Activated CD8-positive, alpha-beta memory T cell treated with anti-CD3 and anti-CD28 coated beads for 24 hours (primary cell): Measurements from ENCODE around the gene C3orf70.

Experiments used
- DNase-seq: peaks from one replicate; pipeline ENCODE4 v3.0.0-alpha.2; 2020

C3orf70 gene

GRCh38 chr3:185082149-185082548 is 70.7 kb downstream of the C3orf70 start:
- no peak for DNase-seq

- no peak for DNase-seq
Observed at GRCh38 chr3:185081521-185081920, 71.3 kb downstream of the C3orf70 start.

DNA sequence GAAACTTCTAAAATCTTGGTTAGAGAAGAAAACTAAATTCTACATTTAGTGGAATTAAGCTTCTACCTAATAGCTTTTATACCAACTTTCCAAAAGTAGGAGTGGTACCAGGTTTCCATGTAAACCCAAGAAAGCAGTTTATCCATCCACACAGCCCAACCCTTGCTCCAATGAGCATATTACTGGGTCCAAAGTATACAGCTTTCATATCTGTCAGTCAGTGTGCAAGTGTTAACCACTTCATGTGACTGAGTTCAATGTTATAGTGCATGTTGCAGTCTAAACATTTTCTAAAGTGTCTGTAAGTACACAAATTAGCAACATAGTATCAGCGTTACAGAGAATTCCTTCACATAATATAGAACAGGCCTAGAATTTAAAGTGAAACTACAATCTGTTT is 73.2 kb downstream of the C3orf70 start:
- DNase-seq, result no peak

- no peak for DNase-seq
Observed at GRCh38 chr3:185076219-185076618, 76.6 kb downstream of the C3orf70 start.

DNA sequence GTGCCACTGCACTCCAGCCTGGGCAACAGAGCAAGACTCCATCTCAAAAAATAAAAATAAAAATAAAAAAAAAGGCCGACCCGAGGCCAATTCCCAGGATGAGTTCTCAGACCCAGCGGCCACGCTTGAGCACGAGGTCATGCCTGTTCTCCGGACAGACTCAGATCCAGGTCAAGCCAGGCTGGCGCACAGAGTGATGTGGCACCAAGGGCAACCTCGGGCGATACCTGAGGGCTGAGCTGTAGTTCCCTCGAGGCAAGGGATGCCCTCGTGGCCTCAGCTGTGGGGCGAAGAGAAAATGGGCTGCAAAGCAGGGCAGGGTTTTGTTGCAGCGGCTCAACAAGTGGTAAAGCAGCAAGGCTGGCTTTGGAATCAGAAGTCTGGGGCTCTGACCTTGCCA is 77.3 kb downstream of the C3orf70 start:
- DNase-seq, result no peak

DNA sequence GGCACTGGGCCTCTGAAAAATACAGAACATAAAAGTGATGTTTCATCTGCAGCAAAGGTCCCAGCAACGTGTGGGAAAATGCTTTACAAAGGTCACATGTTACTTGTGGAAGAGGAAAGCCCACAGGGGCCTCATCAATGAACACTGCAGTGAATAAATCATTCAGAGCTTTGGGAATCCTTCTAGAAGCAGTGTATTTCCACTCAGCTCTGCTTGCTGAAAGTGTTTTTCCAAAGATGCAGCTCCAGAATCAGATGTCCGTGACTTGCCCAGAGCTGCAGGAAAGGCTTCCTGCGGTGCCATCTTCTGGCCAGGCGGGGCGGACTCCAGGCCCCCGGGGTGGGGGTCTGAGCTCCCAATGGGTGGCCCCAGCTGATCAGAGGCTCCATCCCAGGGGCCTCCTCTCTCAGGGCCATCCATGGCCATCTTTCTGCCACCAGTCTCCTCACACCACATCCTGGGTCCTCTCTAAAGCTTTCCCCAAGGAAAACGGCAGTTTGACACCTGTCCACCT is 81.5 kb downstream of the C3orf70 start:
- no peak for DNase-seq

DNA sequence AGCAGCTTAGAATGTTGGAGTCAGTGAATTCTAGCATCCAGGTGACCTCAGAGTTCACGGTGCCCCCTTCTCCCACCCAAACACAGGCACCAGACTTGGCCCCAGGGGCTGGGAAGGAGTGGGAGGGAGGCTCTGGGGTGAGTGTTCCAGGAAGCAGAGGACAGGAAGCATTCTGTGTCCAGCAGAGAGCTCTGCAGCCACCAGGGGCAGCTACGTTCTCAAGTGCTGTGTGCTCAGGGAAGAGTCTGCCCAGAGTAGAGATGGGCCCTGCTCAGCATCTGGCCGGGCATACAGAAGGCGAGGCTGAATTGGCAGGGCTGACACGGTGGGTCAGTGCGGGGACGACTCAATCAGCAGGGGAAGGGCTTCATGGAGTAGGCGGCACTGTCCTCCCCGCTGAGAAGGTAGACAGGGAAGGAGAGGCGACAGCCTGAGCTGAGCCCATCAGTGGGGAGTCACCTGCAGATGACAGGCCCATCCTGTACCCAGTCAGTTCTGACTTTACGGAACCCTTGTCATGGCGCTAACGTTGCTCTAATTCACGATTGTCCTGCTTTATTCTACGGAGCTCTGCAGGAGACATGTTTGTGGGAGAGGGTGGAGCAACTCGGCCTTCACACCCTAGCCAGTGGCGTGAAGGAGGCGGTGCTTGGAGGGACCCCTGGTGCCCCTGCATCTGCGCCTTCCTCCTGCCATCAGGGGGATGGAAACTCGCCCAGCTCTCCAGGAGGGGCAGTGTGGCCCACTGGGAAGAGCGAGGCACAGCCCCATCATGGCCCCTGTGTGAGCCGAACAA is 82.2 kb downstream of the C3orf70 start:
- no peak for DNase-seq

- DNase-seq, result no peak
Observed at GRCh38 chr3:185069037-185070030, 83.5 kb downstream of the C3orf70 start.

- no peak for DNase-seq
Observed at GRCh38 chr3:185067173-185067572, 85.7 kb downstream of the C3orf70 start.

- DNase-seq, result no peak
Observed at GRCh38 chr3:185066251-185066650, 86.6 kb downstream of the C3orf70 start.

DNA sequence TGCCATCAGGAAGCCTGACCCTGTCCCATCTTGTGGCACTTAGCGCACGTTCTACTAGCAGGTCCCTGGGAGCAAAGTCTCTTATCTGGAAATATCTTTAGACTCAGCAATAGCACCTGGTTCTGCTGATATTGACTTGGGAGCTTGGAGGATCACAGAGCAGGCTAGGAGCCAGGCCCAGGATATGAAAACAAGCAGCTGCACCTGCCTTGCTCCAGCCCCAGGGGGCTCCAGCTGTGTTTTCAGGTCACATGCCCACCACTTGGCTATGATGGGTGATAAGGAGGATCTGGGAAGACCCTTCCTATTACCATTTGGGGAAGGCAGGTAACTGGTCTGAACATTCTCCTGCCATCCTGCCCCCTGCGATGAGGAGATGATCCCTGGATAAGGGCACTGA is 87.8 kb downstream of the C3orf70 start:
- DNase-seq, result no peak

DNA sequence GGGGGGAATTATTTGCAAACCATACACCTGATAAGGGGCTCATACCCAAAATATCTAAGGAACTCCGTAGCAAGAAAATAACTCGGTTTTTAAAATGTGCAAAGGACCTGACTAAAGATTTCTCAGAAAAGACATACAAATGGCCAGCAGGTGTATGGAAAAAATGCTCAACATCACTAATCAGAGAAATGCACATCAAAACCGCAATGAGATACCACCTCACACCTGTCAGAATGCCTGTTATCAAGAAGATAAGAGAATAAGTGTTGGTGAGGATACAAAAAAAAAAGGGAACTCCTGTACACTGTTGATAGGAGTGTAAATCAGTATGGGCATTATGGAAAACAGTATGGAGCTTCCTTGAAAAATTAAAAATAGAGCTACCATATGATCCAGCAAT is 89.4 kb downstream of the C3orf70 start:
- no peak for DNase-seq

- DNase-seq, result no peak
Observed at GRCh38 chr3:185062191-185062590, 90.7 kb downstream of the C3orf70 start.

DNA sequence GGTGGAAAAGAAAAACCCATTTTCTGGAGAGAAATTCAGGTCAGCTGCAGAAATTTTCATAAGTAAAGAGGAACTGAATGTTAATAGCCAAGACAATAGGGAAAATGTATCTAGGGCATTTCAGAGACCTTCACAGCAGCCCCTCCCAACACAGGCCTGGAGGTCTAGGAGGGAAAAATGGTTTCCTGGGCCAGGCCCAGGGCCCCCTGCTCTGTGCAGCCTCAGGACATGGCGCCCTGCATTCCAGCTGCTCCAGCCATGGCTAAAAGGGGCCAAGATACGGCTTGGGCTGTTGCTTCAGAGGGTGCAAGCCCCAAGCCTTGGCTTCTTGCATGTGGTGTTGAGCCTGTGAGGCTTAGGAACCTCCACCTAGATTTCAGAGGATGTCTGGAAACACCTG is 92.2 kb downstream of the C3orf70 start:
- DNase-seq, result no peak

DNA sequence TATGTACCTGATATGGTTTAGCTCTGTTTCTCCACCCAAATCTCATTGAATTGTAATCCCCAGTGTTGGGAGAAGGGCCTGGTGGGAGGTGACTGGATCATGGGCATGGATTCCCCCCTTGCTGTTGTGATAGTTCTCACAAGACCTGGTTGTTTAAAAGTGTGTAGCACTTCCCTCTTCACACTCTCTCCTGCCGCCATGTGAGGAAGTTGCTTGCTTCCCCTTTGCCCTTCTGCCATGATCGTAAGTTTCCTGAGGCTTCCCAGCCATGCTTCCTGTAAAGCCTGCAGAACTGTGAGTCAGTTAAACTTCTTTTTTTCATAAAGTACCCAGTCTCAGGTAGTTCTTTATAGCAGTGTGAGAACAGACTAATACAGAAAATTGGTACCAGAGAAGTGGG is 93.1 kb downstream of the C3orf70 start:
- no peak for DNase-seq

DNA sequence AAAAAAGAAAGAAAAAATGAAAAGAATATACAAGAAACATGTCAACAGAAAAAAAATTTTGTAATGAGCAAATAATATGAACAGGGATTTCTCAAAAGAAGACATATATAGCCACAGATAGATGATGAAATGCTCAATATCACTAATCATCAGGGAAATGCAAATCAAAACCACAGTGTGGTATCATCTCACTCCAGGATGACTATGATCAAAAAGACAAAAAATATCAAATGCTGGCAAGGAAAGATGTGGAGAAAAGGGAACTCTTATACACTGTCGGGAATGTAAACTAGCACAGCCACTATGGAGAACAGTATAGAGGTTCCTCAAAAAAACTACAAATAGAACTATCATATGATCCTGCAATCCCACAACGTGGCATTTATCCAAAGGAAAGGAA is 94.1 kb downstream of the C3orf70 start:
- no peak for DNase-seq

- DNase-seq, result no peak
Observed at GRCh38 chr3:185057829-185058228, 95.0 kb downstream of the C3orf70 start.

- DNase-seq, result no peak
Observed at GRCh38 chr3:185056908-185057307, 96.0 kb downstream of the C3orf70 start.

- no peak for DNase-seq
Observed at GRCh38 chr3:185052631-185053030, 100.2 kb downstream of the C3orf70 start.

DNA sequence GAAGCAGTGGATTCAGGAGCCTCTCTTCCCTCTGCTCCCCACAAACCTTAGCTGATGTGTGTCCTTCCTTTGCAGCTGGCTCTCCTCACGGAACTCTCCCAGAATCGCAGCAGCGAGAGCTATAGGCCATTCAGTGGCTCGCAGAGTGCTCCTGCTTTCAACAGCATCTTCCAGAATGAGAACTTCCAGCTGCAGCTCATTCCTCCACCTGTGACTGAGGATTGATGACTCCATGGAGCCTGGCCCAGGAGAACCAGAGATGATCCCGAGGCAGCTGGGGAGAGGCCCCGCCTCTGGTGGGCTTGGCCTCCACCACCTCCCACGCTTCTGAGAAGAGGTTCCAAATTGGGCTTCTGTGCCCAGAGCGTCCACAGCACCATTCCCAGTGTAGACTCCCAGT is 101.1 kb downstream of the C3orf70 start:
- no peak for DNase-seq

DNA sequence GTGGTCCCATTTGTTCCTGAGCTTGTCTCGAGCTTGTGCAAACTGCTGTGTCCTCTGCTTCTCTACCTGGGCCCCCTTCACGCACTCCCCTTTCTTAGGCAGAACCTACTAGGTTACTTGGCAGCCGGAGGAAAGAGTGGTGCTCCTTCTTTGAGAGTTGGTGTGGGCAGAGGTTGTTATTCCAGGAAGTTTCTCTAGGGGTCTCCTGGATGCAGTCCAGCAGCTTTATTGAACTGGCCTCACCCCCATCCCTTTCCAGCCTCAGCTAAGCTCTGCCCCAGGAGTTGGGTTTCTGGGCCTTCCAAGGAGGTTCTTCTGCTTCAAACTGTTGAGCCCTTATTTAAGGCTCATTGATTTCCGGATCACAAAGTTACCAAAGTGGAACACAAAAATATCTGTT is 103.2 kb downstream of the C3orf70 start:
- DNase-seq, result no peak

DNA sequence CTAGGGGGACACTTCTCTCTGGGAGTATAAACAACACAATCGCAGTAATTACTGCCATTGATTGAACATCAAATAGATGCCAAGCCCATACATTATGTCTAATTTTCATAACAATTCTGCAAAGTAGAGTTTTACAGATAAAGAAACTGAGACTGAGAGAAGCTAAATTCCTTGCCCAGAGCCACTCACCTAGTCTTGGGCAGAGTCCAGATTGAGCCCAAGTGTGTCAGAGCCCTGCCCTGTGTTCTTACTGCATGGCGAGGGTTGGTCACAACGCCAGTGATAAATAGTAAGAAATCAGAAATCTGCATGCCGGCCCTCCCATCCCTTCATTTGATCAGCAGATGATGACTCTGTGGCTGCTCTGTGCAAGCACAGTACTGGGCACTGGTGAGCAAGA is 106.3 kb downstream of the C3orf70 start:
- no peak for DNase-seq

- DNase-seq, result no peak
Observed at GRCh38 chr3:185046164-185046515, 106.7 kb downstream of the C3orf70 start.
